Measurements from ENCODE around the gene SRSF3. TPM values are rescaled to one million over a fixed set of nuclear protein-coding genes. Genes with fewer than 3 reads are reported as not detected.
"Not testable (repeated sequence)": the region's sequence is repeated elsewhere in the genome, so short reads cannot be mapped to it uniquely, and the experiment has no call there.

SRSF3 gene
- total and polyA plus RNA-seq, 2 donors (not counting 1 experiment from before 2014, with no cell fraction given) = 316 to 642 TPM

DNA sequence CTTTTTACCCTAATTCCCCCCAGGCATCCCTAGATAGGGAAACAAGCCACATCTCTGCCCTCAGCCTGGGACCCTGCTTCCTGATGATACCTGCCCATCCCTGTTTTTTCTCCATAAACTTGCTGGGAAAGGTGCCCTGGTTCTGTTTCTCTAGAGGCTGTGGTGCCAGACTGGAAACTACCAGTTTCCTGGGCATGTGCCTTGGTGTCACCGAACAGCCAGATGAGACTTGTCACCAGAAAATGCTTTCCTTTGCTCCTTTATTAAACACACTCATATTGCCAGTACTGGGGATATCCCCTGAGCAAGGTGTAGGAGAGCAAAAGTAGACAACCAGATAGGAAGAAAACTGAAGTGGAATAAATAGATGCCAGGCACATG lies 16.8 kb downstream of the SRSF3 start:
- WGBS (ENCODE audit: insufficient coverage) = no CpG with 5 or more reads among the region's 1 CpG
- H3K36me3 ChIP-seq (replicated peaks in 1 of 2; ENCODE audit: control extremely low read depth in 1 of 2, control insufficient read depth in 1 of 2, extremely low read depth in 1 of 2, insufficient read depth in 2 of 2, low read length in 1 of 2) = peaks cover 13 to 64% of the 10 kb centered on the region in 2 experiments
- peaks cover 36% of the 10 kb centered on the region for H3K4me1 Mint-ChIP-seq

DNA sequence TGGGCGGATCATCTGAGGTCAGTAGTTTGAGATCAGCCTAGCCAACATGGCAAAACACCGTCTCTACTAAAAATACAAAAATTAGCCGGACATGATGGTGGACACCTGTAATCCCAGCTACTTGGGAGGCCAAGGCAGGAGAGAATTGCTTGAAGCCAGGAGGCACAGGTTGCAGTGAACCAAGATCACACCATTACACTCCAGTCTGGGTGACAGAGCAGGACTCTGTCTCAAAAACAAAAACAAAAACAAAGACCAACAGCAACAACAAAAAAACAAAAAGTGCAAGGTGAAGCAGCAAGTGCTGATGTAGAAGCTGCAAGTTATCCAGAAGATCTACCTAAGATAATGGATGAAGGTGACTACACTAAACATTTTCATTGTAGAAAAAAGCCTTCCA lies 17.5 kb downstream of the SRSF3 start:
- not testable (repeated sequence) for ATAC-seq (ENCODE audit: low read depth); H3K9me3 Mint-ChIP-seq (ENCODE audit: insufficient read depth); DNase-seq; H3K4me3 Mint-ChIP-seq; H2AFZ ChIP-seq (ENCODE audit: insufficient read depth, low read depth, low read length, poor library complexity, severe bottlenecking); H3K4me3 ChIP-seq (ENCODE audit: control extremely low read depth in 1 of 5, extremely low read depth in 1 of 5, insufficient read depth in 1 of 5, low read depth in 2 of 5, low read length in 4 of 5); H3K9ac ChIP-seq (ENCODE audit: low read length); H3K27me3 Mint-ChIP-seq; H3K9me3 ChIP-seq (ENCODE audit: control extremely low read depth in 1 of 3, control insufficient read depth in 2 of 3, insufficient read depth in 1 of 3, low read length in 2 of 3); H3K27me3 ChIP-seq (replicated peaks in 1 of 4; ENCODE audit: control extremely low read depth in 1 of 4, control insufficient read depth in 3 of 4, insufficient read depth in 4 of 4, low read length in 3 of 4); H3K4me2 ChIP-seq (replicated peaks; ENCODE audit: low read depth, low read length, poor library complexity, severe bottlenecking)
- peaks cover 13 to 58% of the 10 kb centered on the region in 2 experiments for H3K36me3 ChIP-seq (replicated peaks in 1 of 2; ENCODE audit: control extremely low read depth in 1 of 2, control insufficient read depth in 1 of 2, extremely low read depth in 1 of 2, insufficient read depth in 2 of 2, low read length in 1 of 2)
- H3K27ac ChIP-seq (ENCODE audit: low read length in 2 of 2) = peak overlapping the region in 1 of 2 donors; percentile 21
- CTCF ChIA-PET = interaction anchor here (0.7 to 9.1 kb wide), 4 partner anchors 12 to 146 kb away, joined by 3 to 215 read pairs (median 5); no protein-coding TSS in a partner anchor
- peaks cover 40% of the 10 kb centered on the region for H3K79me2 ChIP-seq (ENCODE audit: control insufficient read depth, insufficient read depth, low read length)
- H4K20me1 ChIP-seq (ENCODE audit: control insufficient read depth, insufficient read depth, low read length, poor library complexity, severe bottlenecking) = peaks cover 38% of the 10 kb centered on the region
- intact Hi-C loops (cut with micrococcal nuclease) = loop anchor here (10.0 kb wide), 1 partner anchor 603 kb away; no protein-coding TSS in a partner anchor
- POLR2A ChIA-PET = interaction anchor here (0.5 kb wide), 1 partner anchor 41 kb away, joined by 6 read pairs; no protein-coding TSS in a partner anchor
- H3K4me1 ChIP-seq (ENCODE audit: control insufficient read depth in 2 of 2, insufficient read depth in 2 of 2, low read length in 2 of 2) = peaks cover 13 to 16% of the 10 kb centered on the region in 2 donors
- Mint-ChIP-seq H3K27ac (peak overlapping the region; percentile 50), H3K4me1 (peaks cover 34% of the 10 kb centered on the region)
- WGBS (ENCODE audit: insufficient coverage) = 100% methylated on average over 2 of the region's 3 CpGs

More for the DNA sequence above, 16.8 kb downstream of the SRSF3 start:
- DNase-seq = no peak
- Histone ChIP-seq H3K4me2 (replicated peaks; ENCODE audit: low read depth, low read length, poor library complexity, severe bottlenecking) (no peak overlapping the region), H3K27me3 (replicated peaks in 1 of 4; ENCODE audit: control extremely low read depth in 1 of 4, control insufficient read depth in 3 of 4, insufficient read depth in 4 of 4, low read length in 3 of 4) (no peaks in the 10 kb centered on the region), H3K9ac (ENCODE audit: low read length) (no peak overlapping the region), H4K20me1 (ENCODE audit: control insufficient read depth, insufficient read depth, low read length, poor library complexity, severe bottlenecking) (peaks cover 41% of the 10 kb centered on the region), H3K27ac (ENCODE audit: low read length in 2 of 2) (peak overlapping the region in 1 of 2 donors; percentile 56), H3K79me2 (ENCODE audit: control insufficient read depth, insufficient read depth, low read length) (peaks cover 43% of the 10 kb centered on the region), H2AFZ (ENCODE audit: insufficient read depth, low read depth, low read length, poor library complexity, severe bottlenecking) (no peak overlapping the region), H3K4me3 (ENCODE audit: control extremely low read depth in 1 of 5, extremely low read depth in 1 of 5, insufficient read depth in 1 of 5, low read depth in 2 of 5, low read length in 4 of 5) (no peak overlapping the region), H3K9me3 (ENCODE audit: control extremely low read depth in 1 of 3, control insufficient read depth in 2 of 3, insufficient read depth in 1 of 3, low read length in 2 of 3) (no peaks in the 10 kb centered on the region), H3K4me1 (ENCODE audit: control insufficient read depth in 2 of 2, insufficient read depth in 2 of 2, low read length in 2 of 2) (peaks cover 13 to 16% of the 10 kb centered on the region in 2 donors)
- ATAC-seq (ENCODE audit: low read depth) = no peak
- Mint-ChIP-seq H3K9me3 (ENCODE audit: insufficient read depth) (no peaks in the 10 kb centered on the region), H3K4me3 (no peak overlapping the region), H3K27me3 (no peaks in the 10 kb centered on the region), H3K27ac (no peak overlapping the region)
- intact Hi-C loops (cut with micrococcal nuclease) = loop anchor here (10.0 kb wide), 1 partner anchor 604 kb away; no protein-coding TSS in a partner anchor
- POLR2A ChIA-PET = interaction anchor here (0.6 kb wide), 1 partner anchor 326 kb away, joined by 4 read pairs; no protein-coding TSS in a partner anchor
- TF ChIP-seq, protein P1, sequence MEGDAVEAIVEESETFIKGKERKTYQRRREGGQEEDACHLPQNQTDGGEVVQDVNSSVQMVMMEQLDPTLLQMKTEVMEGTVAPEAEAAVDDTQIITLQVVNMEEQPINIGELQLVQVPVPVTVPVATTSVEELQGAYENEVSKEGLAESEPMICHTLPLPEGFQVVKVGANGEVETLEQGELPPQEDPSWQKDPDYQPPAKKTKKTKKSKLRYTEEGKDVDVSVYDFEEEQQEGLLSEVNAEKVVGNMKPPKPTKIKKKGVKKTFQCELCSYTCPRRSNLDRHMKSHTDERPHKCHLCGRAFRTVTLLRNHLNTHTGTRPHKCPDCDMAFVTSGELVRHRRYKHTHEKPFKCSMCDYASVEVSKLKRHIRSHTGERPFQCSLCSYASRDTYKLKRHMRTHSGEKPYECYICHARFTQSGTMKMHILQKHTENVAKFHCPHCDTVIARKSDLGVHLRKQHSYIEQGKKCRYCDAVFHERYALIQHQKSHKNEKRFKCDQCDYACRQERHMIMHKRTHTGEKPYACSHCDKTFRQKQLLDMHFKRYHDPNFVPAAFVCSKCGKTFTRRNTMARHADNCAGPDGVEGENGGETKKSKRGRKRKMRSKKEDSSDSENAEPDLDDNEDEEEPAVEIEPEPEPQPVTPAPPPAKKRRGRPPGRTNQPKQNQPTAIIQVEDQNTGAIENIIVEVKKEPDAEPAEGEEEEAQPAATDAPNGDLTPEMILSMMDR (IDR thresholded peaks at IDR 0.05) = no peak
- no peak for TF ChIP-seq EZH2 (IDR thresholded peaks at IDR 0.05; ENCODE audit: borderline replicate concordance, insufficient read depth, low read depth, low read length, poor library complexity, severe bottlenecking)
- CTCF ChIA-PET = interaction anchor here (1.5 to 9.1 kb wide), 2 partner anchors 13 to 147 kb away, joined by 5 to 215 read pairs; no protein-coding TSS in a partner anchor

All from B cell (primary cell).